Panc1 (cell line): ENCODE measurements around the gene TBR1. TPM values are rescaled to one million over a fixed set of nuclear protein-coding genes. Genes with fewer than 3 reads are reported as not detected.
A peak's percentile ranks its signal among the peaks of the same experiment; 100 is the strongest.

Experiments
- ATAC-seq: fragments of 200-7000 bp; cut with Tn5 transposase; 2 replicates; pipeline ENCODE4 v1.9.1; 2020; ENCODE audit warnings: mild to moderate bottlenecking, moderate library complexity
- BruUV-seq: library from RNA; stranded (reverse); fragments of 400-500 nt; replicated peaks from 2 replicates; lab custom pipeline; 2021; lab: Mats Ljungman, UMichigan
- CTCF ChIA-PET: fragments of 300-600 bp; sonication (Branson Sonifier 250); formaldehyde crosslinking; loops from one replicate; lab custom pipeline; 2022; ENCODE audit warnings: antibody characterized with exemption; lab: Charles Lee
- POLR2A ChIA-PET: fragments of 300-600 bp; sonication (Branson Sonifier 250); formaldehyde crosslinking; loops from one replicate; lab custom pipeline; 2022; ENCODE audit warnings: antibody characterized with exemption; lab: Charles Lee
- DNase-seq: peaks from one replicate; pipeline ENCODE4 v3.0.0-alpha.2; 2010; ENCODE audit warnings: low read depth, low spot score
- H3K27ac ChIP-seq: 2 replicates; pipeline ENCODE4 v1.5.1; 2011; ENCODE audit warnings: mild to moderate bottlenecking, low read length, inconsistent platforms
- H3K27me3 ChIP-seq: fragments of 200-500 bp; sonication (Bioruptor generic); 2 replicates; pipeline ENCODE4 v1.6.0; 2014; ENCODE audit warnings: low read length, inconsistent platforms; ENCODE audit not compliant: control insufficient read depth, insufficient read depth
- H3K36me3 ChIP-seq: fragments of 200-500 bp; sonication (Bioruptor generic); 2 replicates; pipeline ENCODE4 v1.5.1; 2014; ENCODE audit warnings: inconsistent platforms, mild to moderate bottlenecking, low read length, moderate library complexity; ENCODE audit not compliant: control insufficient read depth, insufficient read depth
- H3K4me1 ChIP-seq: 2 replicates; pipeline ENCODE4 v1.5.1; 2011; ENCODE audit warnings: inconsistent platforms, mild to moderate bottlenecking, low read length, moderate library complexity; ENCODE audit not compliant: control insufficient read depth, insufficient read depth
- H3K4me3 ChIP-seq, 2 experiments: 2 replicates each; pipeline ENCODE4 v1.5.1; 2011 to 2012; ENCODE audit warnings: low read depth in 2 of 2, low read length in 2 of 2, mild to moderate bottlenecking in 2 of 2, inconsistent platforms in 1 of 2, moderate library complexity in 1 of 2
- H3K9me3 ChIP-seq: fragments of 200-500 bp; sonication (Bioruptor generic); 2 replicates; pipeline ENCODE4 v1.5.1; 2014; ENCODE audit warnings: low read depth, mild to moderate bottlenecking, inconsistent platforms, low read length, moderate library complexity; ENCODE audit not compliant: control insufficient read depth, insufficient read depth
- POLR2AphosphoS5 ChIP-seq: IDR thresholded peaks from 2 replicates; pipeline ENCODE4 v1.6.1; 2012; ENCODE audit warnings: mild to moderate bottlenecking, low read depth, low read length, moderate library complexity
- SIN3A ChIP-seq: IDR thresholded peaks from 2 replicates; pipeline ENCODE4 v1.6.1; 2012; ENCODE audit warnings: low read depth, mild to moderate bottlenecking, low read length, moderate library complexity, borderline replicate concordance; ENCODE audit not compliant: insufficient read depth
- TCF7L2 ChIP-seq: IDR thresholded peaks from 2 replicates; pipeline ENCODE4 v1.6.1; 2011; ENCODE audit warnings: mild to moderate bottlenecking, low read depth, low read length, inconsistent platforms
- in situ Hi-C: cut with HindIII; loops from 2 replicates; pipeline ENCODE4 v1.10.0; 2016; ENCODE audit warnings: low sequenced_read_pairs, low pct_unique_long_range_greater_than_20kb
- intact Hi-C: fragments of 100-400 bp; cut with micrococcal nuclease; formaldehyde crosslinking; loops from one replicate; pipeline ENCODE4 v1.10.0; 2022; ENCODE audit not compliant: unreplicated experiment
- total RNA-seq: library from RNA; stranded (reverse); gene quantifications from one replicate; pipeline ENCODE4 v1.2.1, GENCODE V29; 2021; ENCODE audit not compliant: unreplicated experiment
- TF ChIP-seq, protein P1 (sequence below), 2 experiments: IDR thresholded peaks; 2 replicates each; pipeline ENCODE4 v1.6.1; 2011 to 2012; ENCODE audit warnings: low read depth in 2 of 2, control low read depth in 1 of 2, low read length in 1 of 2, mild to moderate bottlenecking in 1 of 2, moderate library complexity in 1 of 2; ENCODE audit not compliant: insufficient read depth in 1 of 2
- TF ChIP-seq, protein P2 (sequence below): fragments of 450-650 bp; IDR thresholded peaks from 2 replicates; pipeline ENCODE4 v1.5.1; 2017; ENCODE audit warnings: mild to moderate bottlenecking

TBR1 gene
- total RNA-seq, 1 experiment from 2014 or later, result not detected

DNA sequence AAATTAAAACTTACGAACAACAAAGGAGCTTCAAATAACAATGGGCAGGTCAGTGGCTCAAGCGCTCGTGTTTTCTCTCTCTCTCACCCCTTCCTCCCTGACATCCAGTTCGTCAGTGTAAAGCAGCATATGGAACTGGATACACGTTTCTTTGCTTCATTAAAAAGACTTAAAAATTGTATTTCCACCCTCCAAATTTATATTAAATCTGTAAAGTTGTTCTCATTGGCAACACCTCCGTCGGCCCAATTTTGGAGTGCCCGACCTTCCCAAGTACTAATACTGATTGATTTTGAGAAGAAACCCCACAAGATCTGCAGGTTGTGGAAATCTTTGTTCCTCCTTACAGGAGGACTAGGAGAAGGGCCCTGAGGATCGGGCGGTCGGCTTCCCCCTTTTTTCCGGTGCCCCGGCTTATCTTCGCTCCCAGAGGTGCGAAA lies 2.2 kb downstream of the TBR1 start:
- Histone ChIP-seq H3K27ac (no peak overlapping the region), H3K4me1 (peaks cover 20% of the 10 kb centered on the region), H3K9me3 (no peaks in the 10 kb centered on the region), H3K27me3 (peaks cover 29% of the 10 kb centered on the region), H3K4me3 (peak overlapping the region; percentile 28 to 56), H3K36me3 (no peaks in the 10 kb centered on the region)
- DNase-seq, result no peak
- ChIA-PET POLR2A (no interaction called here), CTCF (no interaction called here)
- TF ChIP-seq, protein P1, sequence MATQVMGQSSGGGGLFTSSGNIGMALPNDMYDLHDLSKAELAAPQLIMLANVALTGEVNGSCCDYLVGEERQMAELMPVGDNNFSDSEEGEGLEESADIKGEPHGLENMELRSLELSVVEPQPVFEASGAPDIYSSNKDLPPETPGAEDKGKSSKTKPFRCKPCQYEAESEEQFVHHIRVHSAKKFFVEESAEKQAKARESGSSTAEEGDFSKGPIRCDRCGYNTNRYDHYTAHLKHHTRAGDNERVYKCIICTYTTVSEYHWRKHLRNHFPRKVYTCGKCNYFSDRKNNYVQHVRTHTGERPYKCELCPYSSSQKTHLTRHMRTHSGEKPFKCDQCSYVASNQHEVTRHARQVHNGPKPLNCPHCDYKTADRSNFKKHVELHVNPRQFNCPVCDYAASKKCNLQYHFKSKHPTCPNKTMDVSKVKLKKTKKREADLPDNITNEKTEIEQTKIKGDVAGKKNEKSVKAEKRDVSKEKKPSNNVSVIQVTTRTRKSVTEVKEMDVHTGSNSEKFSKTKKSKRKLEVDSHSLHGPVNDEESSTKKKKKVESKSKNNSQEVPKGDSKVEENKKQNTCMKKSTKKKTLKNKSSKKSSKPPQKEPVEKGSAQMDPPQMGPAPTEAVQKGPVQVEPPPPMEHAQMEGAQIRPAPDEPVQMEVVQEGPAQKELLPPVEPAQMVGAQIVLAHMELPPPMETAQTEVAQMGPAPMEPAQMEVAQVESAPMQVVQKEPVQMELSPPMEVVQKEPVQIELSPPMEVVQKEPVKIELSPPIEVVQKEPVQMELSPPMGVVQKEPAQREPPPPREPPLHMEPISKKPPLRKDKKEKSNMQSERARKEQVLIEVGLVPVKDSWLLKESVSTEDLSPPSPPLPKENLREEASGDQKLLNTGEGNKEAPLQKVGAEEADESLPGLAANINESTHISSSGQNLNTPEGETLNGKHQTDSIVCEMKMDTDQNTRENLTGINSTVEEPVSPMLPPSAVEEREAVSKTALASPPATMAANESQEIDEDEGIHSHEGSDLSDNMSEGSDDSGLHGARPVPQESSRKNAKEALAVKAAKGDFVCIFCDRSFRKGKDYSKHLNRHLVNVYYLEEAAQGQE (IDR thresholded peaks at IDR 0.05; ENCODE audit: insufficient read depth in 1 of 2, low read depth in 2 of 2, low read length in 1 of 2), result no peak
- TF ChIP-seq, protein P2, sequence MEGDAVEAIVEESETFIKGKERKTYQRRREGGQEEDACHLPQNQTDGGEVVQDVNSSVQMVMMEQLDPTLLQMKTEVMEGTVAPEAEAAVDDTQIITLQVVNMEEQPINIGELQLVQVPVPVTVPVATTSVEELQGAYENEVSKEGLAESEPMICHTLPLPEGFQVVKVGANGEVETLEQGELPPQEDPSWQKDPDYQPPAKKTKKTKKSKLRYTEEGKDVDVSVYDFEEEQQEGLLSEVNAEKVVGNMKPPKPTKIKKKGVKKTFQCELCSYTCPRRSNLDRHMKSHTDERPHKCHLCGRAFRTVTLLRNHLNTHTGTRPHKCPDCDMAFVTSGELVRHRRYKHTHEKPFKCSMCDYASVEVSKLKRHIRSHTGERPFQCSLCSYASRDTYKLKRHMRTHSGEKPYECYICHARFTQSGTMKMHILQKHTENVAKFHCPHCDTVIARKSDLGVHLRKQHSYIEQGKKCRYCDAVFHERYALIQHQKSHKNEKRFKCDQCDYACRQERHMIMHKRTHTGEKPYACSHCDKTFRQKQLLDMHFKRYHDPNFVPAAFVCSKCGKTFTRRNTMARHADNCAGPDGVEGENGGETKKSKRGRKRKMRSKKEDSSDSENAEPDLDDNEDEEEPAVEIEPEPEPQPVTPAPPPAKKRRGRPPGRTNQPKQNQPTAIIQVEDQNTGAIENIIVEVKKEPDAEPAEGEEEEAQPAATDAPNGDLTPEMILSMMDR, result no peak
- no peak for TF ChIP-seq TCF7L2
- no peak for TF ChIP-seq POLR2AphosphoS5
- TF ChIP-seq SIN3A, result no peak
- no peak for ATAC-seq
- intact Hi-C loops, result loop anchor here (10.0 kb wide), 1 partner anchor 527 kb away; no protein-coding TSS in a partner anchor
- BruUV-seq, result no TSS peak
- in situ Hi-C loops, result no loop called here

DNA sequence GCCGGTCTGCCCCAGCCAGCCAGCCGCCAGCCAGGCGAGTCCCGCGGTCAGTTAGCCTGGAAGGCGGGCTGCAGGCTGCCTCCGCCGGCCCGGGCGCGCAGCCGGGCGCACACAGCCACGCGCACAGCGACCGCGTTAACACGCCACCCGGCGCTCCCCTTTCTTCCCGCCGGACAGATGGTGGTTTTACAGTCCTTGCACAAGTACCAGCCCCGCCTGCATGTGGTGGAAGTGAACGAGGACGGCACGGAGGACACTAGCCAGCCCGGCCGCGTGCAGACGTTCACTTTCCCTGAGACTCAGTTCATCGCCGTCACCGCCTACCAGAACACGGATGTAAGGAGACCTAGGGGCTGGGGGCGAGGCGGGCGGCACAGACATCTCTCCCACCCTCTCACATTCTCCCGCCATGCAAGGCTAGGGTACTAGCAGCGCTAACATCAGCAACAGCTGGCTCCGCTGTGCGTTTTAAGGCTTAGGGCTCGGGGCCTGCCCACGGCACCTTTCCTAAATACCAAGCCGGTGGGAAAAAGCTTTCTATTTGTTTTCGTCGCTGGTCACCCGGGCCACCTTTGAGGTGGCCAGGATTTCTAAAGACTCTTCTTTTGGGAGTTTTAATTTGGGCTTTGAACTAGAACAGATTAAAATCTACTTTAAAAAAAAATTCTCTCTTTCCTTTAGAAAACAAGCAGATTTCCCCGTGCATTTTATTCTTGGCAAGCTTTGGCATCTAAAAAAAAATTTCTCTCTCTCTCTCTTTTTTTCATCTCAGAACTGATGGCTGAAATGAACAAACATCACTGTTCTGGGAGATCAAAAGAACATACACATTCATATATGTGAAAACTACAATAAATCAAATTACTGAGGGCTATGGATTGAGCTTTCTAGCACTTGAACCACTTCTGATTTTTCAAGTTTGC lies 2.9 kb downstream of the TBR1 start:
- TF ChIP-seq POLR2AphosphoS5 (no peak), SIN3A (no peak), TCF7L2 (no peak)
- TF ChIP-seq, protein P2, result no peak
- TF ChIP-seq, protein P1 (IDR thresholded peaks at IDR 0.05; ENCODE audit: insufficient read depth in 1 of 2, low read depth in 2 of 2, low read length in 1 of 2), result no peak
- Histone ChIP-seq H3K27me3 (peaks cover 29% of the 10 kb centered on the region), H3K9me3 (no peaks in the 10 kb centered on the region), H3K36me3 (no peaks in the 10 kb centered on the region), H3K4me1 (peaks cover 15% of the 10 kb centered on the region), H3K4me3 (peak overlapping the region; percentile 28 to 56), H3K27ac (no peak overlapping the region)
- POLR2A ChIA-PET, result no interaction called here
- intact Hi-C loops, result loop anchor here (10.0 kb wide), 1 partner anchor 526 kb away; no protein-coding TSS in a partner anchor
- BruUV-seq, result no TSS peak
- ATAC-seq (0 out of 2 replicates have a peak, but pooled peaks have one; percentile 12), DNase-seq (no peak)
- in situ Hi-C loops, result no loop called here
- CTCF ChIA-PET, result no interaction called here
